KOPT-K1 (cell line): ENCODE measurements around the gene PHF2.

Experiments
- H3K27ac ChIP-seq: fragments of 200-600 bp; sonication (generic); 2 replicates; pipeline ENCODE4 v1.5.1; 2016; ENCODE audit warnings: antibody characterized with exemption, mild to moderate bottlenecking, low read depth, low read length; ENCODE audit not compliant: poor library complexity, severe bottlenecking
- H3K36me3 ChIP-seq: fragments of 200-600 bp; sonication (generic); 2 replicates; pipeline ENCODE4 v1.5.1; 2017; ENCODE audit warnings: antibody characterized with exemption, mild to moderate bottlenecking, low read length, moderate library complexity; ENCODE audit not compliant: insufficient read depth
- H3K9me3 ChIP-seq: fragments of 200-600 bp; sonication (generic); 2 replicates; pipeline ENCODE4 v1.5.1; 2017; ENCODE audit warnings: antibody characterized with exemption, low read length, mild to moderate bottlenecking; ENCODE audit not compliant: insufficient read depth, poor library complexity, severe bottlenecking

The PHF2 gene

GRCh38 chr9:93699650-93700049, 123.3 kb downstream of the PHF2 start:
- H3K36me3 ChIP-seq, result no peaks in the 10 kb centered on the region
- no peak overlapping the region for H3K27ac ChIP-seq
- H3K9me3 ChIP-seq, result no peaks in the 10 kb centered on the region

DNA sequence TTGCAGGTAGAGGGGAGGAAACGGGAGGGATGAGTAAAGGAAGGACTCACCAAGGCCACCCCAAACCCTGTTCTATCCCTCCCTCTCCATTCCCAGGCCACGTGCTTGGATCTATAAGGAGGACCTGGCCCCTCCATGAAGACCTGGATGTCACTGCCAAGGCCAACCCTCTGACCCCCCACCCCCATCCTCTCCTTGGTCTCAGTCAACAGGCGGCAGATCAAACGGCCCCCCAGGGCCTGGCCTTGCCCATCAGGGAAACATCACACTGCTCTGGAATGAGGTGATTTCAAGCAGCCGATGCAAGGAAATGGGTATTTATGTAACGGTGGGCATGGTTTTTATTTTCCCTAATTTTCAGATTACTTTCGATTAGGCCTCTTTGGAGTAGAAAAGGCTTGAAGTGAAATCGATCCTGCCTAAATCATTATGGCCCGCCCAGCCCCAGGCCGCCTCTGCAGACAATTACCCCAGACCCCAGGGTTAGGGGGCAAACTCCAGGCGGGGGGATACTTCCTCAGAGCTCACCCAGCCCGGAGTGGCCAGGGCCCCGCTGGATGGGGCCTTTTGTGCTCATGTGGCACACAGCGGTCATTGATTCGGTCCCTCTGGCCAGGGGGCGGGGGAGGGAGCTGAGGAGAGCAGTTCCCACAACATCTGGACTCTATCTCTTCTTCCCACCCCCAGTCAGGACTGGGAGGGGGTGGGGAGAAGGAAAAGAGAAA, 125.3 kb downstream of the PHF2 start:
- Histone ChIP-seq H3K36me3 (no peaks in the 10 kb centered on the region), H3K27ac (no peak overlapping the region), H3K9me3 (no peaks in the 10 kb centered on the region)

- no peaks in the 10 kb centered on the region for H3K9me3 ChIP-seq
- no peak overlapping the region for H3K27ac ChIP-seq
- no peaks in the 10 kb centered on the region for H3K36me3 ChIP-seq
Measured at GRCh38 chr9:93702261-93702660, 125.9 kb downstream of the PHF2 start.

- no peak overlapping the region for H3K27ac ChIP-seq
- H3K9me3 ChIP-seq, result no peaks in the 10 kb centered on the region
- no peaks in the 10 kb centered on the region for H3K36me3 ChIP-seq
Measured at GRCh38 chr9:93708289-93708986, 132.1 kb downstream of the PHF2 start.

DNA sequence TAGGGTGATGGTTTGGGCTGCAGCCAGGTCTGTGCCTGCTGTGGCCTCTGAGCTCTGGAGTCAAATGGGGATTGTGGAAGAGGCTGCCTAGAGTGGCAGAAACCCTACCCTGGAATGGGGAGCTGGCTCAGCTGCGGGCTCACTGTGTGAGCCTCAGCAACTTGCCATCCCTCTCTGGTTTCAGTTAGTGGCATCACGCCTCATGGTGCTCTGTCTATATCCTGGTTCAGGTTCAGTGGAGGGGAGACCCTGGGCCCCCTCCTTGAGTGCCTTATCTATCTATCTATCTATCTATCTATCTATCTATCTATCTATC, 132.6 kb downstream of the PHF2 start:
- H3K9me3 ChIP-seq, result no peaks in the 10 kb centered on the region
- H3K27ac ChIP-seq, result no peak overlapping the region
- no peaks in the 10 kb centered on the region for H3K36me3 ChIP-seq

GRCh38 chr9:93709600-93710369, 133.4 kb downstream of the PHF2 start:
- H3K27ac ChIP-seq, result no peak overlapping the region
- no peaks in the 10 kb centered on the region for H3K36me3 ChIP-seq
- H3K9me3 ChIP-seq, result no peaks in the 10 kb centered on the region

- Histone ChIP-seq H3K36me3 (no peaks in the 10 kb centered on the region), H3K9me3 (no peaks in the 10 kb centered on the region), H3K27ac (no peak overlapping the region)
Measured at GRCh38 chr9:93710370-93710723, 134.0 kb downstream of the PHF2 start.

GRCh38 chr9:93711002-93711401, 134.6 kb downstream of the PHF2 start:
- no peaks in the 10 kb centered on the region for H3K9me3 ChIP-seq
- H3K27ac ChIP-seq, result no peak overlapping the region
- H3K36me3 ChIP-seq, result no peaks in the 10 kb centered on the region

DNA sequence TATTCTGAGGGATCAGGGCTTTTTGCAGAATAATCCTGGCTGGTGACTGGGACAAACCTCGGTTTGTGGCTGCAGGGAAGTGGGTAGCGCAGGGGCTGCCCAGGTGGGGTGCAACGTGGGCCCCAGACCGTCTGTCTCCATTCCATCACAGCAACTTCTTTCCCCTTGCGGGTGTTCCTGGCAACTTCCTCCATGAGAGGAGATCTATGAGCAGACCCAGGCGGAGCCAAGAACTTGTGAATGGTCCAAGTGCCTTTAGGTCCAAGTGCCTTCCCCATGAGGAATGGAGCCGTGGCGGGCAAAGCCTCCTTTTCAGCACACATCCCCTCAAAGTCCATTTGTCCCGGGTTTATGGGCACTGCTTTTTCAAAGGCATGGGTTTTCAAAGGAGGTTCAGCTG, 136.5 kb downstream of the PHF2 start:
- Histone ChIP-seq H3K36me3 (no peaks in the 10 kb centered on the region), H3K27ac (no peak overlapping the region), H3K9me3 (peaks cover 11% of the 10 kb centered on the region)

- H3K9me3 ChIP-seq, result peaks cover 12% of the 10 kb centered on the region
- H3K36me3 ChIP-seq, result no peaks in the 10 kb centered on the region
- H3K27ac ChIP-seq, result no peak overlapping the region
Measured at GRCh38 chr9:93713716-93714115, 137.3 kb downstream of the PHF2 start.

DNA sequence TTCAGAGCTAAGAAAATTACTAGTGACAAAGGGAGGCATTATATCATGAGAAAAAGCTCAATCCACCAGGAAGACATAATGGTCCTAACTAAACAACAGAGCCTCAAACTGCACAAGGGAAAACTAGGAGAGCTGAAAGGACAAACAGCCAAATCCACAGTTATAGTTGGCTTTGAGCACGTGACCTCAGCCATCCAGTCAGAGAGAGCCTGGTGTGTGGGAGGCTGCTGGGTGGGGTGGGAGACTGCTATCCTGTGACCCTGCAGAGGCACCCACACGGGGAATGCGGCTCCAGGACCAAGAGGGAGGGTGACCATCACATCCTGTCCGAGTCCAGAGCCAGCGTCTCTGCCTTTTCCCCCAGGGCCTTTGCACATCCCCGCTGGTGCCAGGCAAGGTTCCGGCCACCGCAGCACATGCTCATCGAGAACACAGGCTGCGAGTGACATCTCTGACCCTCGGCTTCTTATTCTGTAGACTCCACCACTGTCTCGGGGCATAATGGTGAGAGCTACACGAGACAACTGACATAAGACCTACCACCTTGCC, 145.1 kb downstream of the PHF2 start:
- Histone ChIP-seq H3K9me3 (peaks cover 11% of the 10 kb centered on the region), H3K27ac (no peak overlapping the region), H3K36me3 (no peaks in the 10 kb centered on the region)

DNA sequence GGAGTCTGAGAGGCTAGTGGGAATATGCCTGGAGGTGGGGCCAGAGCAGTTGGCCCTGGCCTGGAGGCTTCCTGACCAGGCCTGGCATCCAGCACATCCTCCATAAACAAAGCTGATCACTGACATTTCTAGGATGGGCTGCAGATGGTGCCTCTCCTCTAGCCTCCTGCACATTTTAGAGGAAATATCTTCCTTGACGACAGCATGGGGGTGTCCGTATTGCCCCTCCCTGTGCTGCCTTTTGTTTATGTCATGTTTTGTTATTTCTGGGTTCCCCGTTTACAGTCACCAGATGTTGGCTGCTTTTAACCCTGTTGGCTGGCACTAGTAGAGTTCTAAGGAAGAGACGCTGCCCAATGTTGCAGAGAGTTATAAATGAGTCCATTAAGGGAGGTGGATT, 148.5 kb downstream of the PHF2 start:
- Histone ChIP-seq H3K27ac (no peak overlapping the region), H3K9me3 (peaks cover 7% of the 10 kb centered on the region), H3K36me3 (no peaks in the 10 kb centered on the region)

DNA sequence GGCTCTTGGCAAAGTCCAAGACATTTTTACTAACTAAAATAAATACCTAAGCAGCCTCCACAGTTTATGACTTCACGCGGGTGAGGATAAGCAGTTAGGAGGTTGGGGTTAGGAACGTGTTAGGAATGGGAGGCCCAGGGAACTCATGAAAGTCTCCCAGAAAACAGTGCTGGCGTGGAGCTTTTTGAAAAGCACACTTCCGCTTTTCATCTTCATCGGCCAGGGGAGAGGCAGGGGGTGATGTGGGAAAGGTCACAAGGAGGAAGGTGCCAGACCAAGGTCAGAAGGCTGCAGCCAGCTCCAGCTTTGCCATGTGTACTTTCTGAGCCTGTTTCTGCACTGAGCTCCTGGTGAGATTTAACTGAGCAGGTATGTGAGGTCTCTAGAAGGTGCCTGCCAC, 149.0 kb downstream of the PHF2 start:
- Histone ChIP-seq H3K27ac (no peak overlapping the region), H3K9me3 (peaks cover 12% of the 10 kb centered on the region), H3K36me3 (no peaks in the 10 kb centered on the region)

GRCh38 chr9:93726147-93726546, 149.8 kb downstream of the PHF2 start:
- H3K9me3 ChIP-seq, result peaks cover 20% of the 10 kb centered on the region
- no peak overlapping the region for H3K27ac ChIP-seq
- no peaks in the 10 kb centered on the region for H3K36me3 ChIP-seq
